ENCODE results near the gene WWOX.

The WWOX gene

DNA sequence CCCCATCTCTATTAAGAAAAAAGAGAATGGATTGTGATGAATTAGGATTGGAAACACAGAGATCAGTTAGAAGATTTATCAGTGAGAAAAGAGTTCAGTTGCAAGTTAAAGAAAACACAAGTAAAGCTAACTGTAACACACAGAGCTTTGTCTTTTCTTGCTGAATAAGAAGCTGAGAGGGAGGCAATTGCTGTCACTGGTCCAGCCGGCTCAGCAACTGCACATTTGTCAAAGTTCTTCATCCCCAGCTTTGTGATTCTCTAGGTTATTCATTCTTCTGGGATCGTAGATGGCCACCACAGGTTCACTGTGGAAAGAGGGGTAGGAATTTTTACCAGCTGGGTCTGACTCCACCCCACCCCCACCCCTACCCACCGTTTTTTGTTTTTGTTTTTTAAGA lies 615.7 kb downstream of the WWOX start:
- no peak for DNase-seq

DNA sequence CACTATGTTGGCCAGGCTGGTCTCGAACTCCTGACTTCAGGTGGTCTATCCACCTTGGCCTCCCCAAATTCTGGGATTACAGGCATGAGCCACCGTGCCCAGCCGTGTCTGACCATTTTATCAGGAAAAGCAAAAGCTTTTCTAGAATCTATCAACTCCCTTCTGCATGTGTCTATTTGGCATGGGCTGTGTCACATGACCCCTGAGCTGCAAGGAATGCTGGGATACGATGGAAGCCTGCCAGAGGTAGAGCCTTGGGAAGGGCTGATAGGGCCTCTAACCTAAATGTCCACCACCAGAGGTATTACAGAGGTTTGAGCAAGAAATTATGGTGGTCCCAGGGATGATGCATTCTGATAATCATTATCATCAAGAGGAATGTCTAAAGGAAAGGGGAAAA lies 616.2 kb downstream of the WWOX start:
- DNase-seq = no peak

DNA sequence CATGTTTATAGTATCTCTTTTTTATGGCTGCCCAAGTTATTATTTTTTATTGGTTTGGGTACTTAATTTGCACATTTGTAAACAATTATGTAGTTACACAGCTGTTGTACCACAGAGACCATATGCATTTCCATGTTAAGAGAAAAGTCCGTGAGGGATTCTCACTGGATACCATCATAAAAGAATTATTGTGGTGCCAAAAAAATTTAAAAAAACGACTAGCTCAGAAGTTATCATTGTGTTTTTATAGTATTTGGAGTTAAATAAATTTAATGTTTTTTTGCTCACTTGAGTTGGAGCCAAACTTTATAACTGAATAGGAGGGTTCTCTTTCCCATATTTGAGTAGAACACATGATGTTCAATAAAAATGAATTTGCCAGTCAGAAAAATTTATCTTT lies 618.7 kb downstream of the WWOX start:
- DNase-seq = no peak

DNA sequence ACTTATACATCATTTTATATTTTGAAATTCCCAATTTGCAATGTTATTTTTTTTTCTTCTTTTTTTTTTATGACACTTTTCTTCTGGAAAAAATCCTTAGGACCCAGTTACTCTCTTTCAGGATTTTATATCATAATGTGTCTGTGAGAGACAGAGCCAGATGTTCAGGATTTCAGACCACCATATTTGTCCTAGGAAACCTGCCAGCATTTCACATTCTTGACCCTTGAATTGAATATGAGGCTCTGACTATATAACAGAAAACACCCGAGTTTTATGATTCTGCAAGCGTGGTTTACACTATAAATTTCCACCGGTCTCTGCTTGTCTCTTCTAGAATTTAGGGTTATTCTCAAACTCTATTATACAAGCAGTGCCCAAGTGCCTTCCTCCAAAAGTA lies 621.0 kb downstream of the WWOX start:
- no peak for DNase-seq

DNA sequence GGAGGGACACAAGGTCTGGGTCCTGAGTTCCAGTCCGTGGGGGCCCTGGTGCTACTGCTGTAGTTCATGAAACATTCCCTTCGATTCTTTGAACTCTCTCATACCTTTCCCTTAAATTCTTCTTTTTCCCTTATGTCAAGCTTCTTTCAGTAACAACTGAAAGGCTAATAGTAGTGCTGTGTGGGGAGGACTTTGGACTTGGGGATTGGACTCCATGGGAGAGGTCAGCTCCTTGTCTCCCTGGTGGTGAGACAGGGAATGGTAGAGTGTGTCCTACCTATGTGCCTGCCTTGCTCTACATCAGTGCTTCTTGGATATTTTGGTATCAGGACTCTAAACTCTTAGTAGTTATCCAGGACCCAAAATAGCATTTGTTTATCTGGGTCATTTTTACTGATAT lies 628.1 kb downstream of the WWOX start:
- no peak for DNase-seq

DNA sequence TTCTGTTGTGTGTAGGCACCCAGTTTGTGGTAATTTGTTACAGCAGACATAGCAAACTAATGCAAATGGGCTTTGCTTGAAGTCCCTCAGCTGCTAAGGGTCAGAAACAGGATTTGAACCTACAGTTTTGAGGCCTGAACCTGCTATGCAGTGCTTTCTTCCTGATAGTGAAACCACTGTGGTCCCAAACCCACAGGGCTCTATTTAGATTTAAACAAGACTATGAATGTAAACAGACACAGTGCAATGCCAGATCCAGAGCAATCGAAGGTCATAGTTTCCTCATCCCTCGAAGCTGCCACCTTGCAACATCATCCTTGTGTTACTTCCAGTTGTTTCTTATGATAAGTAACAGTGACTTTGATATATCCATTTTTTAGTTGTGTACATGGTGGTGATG lies 630.2 kb downstream of the WWOX start:
- DNase-seq = no peak

DNA sequence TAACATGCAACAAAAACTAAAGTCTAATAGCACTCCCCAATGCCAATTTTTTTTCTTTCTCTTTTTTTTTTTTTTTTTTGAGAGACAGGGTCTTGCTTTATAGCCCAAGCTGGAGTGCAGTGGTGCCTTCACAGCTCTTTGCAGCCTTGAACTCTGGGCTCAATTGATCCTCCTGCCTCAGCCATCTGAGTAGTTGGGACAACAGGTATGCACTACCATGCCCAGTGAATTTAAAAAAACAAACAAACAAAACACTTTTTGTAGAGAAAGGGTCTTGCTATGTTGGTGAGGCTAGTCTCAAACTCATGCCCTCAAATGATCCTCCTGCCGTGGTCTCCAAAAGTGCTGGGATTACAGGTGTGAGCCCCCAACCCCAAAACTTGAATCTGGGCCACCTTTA lies 632.3 kb downstream of the WWOX start:
- no peak for DNase-seq

DNA sequence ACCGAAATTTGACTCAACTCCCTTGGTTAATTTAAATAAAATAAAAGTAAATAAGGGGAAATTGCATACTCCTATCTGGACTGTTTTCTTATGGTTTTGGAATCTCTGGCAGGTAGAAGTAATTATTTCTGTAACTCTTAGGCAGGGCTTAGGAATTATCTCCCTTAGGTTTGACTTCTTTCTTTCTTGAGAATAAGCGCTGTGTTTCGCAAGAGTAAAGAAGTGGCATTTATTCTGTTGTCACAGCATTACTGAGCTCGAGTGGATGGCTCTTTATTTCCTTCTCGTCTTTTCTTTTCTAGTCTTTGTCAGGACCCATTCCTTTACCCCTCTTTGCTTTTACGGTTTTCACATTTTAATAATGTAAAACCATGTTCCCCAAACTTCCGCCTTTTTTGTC lies 633.2 kb downstream of the WWOX start:
- DNase-seq = no peak

DNA sequence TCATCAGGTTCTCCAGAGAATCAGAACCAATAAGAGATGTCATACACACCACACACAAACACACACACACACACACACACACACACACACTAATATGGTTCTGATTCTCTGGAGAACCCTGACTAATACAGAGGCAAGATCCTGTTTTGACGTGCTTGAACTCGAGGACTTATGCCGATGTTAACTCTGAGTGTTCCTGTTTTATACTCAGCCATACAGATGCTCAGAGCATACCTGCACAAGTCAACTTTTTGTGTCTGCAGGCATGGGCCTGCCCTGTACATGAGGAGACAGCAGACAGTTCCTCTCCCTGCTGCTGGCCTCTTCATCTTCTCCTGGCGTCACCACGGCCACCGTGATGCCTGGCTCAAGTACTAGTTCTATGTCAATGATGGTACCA lies 635.9 kb downstream of the WWOX start:
- no peak for DNase-seq

DNA sequence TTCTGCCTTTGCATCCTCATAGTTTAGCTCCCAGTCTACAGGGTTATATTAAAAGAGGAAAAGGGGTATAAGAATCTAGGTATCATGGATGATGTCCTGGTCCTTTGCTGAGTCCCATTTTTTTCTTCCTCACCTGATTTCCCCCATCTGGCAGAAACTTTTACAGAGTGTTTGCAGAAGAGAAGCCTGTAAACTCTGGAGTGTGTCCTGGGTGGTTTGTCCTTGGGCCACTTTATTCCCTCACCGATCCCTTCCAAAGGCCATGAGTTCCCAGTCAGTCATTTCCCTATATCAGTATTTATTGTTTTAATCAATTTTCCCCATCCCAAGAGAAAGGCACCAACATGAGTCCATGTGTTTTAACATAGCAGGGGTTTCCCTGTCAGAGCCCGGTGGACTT lies 638.2 kb downstream of the WWOX start:
- no peak for DNase-seq

DNA sequence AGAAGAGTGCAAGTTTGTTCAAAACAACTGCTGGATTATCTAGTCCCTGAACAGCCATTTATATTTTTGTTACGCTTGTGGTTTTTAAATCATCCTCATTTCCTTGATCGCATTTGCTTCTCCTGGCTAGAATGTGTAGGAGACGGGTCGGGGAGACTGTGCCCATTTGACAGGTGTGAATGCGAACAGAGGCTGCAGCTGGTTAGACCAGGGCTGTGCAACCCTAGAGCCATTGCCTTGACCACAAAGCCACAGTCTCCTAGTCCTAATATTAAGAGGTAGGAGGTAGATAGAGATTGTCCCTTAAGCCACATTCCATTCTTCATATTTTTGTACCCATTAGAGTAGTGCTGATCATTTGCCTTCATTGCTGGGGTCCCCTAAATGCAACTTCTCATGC lies 639.1 kb downstream of the WWOX start:
- no peak for DNase-seq

DNA sequence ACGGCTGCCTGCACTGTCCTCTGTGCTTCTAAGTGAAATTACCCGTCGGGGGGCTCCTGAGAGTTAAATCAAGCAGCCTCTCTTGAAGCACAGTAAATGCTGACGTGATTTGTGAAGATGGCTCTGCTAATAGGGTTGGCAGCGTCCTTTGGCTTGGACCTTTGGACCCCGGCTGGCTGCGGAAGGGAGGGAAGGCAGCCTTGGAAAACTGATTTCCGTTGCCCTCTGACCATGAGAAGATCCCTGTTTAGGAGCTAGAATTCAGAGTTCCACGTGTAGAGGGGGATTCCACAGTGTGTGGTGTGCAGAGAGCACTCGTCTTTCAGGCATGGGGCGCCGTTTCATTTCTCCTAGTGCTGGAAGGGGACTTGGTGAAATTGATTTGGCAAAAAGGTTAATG lies 640.8 kb downstream of the WWOX start:
- no peak for DNase-seq

DNA sequence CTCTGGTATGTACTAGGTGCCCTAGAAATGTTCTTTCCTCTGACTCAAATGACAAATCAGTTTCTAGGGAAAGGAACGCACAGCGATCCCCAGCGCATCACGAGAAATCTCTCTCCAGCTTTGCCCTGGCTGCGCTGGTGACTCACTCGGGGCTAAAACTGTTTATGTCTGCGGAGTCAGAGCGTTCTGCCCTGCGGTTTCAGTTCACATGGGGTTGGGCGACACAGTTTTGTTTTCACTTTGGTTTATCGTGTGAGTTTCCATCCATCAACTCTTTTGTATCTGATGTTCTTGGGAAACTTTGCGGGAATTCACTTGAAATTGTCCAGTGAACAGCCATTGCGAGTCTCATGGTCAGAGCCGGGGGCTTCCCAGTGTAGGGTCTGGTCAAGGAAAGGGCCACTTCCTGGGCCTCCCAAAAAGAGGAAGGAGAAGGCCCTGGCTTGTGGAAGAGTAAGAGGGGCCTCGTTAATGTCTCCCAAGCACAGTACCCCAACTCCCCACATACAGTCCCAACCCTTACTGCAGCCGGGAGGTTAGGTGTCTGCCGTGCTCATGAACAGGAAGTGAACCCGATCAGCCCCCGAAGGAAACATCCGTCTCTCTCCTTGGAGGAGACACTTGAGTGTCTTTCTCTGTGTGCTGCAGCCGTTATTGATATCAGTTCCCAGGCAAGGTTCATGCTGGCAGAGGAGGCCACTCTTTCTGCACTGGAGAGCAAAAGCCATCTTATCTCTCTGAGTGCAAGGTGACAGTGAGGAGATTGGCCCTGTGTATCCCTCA lies 643.2 kb downstream of the WWOX start:
- DNase-seq = no peak

DNA sequence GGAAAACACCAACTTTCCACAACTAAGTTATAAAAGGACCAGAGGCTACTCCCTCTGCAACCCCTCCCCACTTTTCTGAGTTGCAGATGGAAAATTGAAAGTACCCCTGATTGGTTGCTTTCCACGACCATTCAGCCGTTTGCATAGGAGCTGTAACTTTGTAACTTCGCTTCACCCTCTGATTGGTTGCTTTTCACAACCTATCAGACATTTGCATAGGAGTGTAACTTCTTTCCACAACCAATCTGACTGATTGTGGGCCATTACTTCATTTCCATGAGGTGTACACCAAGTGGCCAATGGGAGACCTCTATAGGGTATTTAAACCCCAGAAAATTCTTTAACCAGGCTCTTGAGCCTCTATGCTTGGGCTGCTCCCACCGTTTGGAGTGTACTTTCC lies 644.1 kb downstream of the WWOX start:
- no peak for DNase-seq

DNA sequence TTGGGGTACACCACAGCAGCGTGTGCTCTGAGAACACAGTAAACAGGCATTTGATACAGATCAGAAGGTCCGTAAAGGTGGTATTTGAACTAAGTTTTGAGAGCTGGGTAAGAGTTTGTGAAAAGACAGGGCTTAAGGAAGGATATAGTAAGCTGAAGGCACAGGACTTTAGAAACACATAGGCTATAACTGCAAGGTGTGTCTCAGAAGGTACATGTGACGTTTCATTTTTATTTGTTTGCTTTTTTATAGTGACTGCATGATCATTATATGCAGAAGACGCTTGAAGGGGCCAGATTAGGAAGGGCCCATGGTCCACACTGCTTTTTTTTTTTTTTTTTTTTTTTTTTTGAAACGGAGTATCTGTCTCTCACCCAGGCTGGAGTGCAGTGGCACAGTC lies 644.6 kb downstream of the WWOX start:
- DNase-seq = no peak

DNA sequence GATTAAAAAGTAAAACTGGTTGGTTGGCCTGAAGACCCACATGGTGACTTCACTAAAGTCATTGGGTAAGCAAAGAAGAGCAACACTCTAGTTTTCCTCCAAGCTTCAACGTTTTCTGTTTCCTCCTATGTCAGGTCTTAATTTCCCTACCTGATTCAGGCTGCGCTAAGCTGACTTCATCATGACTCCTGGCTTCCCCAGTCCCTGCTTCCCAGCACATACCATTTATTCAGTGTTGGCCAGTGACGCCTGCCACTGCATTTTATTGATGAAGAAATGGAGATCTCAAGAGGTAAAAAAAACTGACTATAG lies 645.3 kb downstream of the WWOX start:
- no peak for DNase-seq

DNA sequence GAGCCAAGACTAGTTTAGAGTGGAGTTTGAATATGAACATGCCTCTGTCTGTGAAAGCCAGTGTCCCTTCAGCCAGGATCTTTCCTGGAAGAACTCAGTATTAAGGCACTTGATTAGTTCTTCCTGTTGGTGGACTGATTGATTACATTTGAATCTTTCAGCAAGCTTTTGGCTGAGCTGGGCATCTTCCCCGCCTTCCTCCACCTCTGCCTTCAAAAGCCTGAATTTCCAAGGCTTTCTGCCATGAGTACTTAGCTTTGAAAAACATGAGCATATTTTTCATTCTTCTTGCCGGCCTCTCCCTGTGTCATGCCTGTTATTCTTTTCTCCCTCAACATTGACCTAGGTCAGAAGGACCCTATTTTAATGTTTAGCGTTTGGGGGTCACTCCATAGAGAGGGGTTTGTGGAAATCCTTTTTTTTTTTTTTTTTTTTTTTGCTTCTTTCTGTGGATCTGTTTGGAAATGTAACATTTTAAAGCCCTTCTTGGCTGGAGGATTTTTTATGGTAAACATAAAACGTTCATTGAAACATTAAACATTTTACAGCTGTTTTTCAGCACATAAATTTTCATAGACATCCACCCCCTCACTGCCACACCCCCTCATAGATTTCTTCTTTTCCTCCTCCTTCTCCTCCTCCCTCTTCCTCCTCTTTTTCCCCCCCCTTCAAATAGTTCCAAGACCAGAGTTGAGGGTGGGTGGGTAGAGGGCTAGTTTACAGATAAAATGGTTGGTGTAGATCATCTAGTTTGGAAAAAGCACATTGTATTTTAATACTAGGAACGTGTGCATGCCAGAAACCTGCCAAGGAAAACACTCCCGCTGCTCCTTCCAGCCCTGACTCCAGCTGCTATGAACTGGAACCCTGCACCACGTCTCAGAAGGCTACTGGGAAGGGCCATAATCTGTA lies 645.9 kb downstream of the WWOX start:
- no peak for DNase-seq

DNA sequence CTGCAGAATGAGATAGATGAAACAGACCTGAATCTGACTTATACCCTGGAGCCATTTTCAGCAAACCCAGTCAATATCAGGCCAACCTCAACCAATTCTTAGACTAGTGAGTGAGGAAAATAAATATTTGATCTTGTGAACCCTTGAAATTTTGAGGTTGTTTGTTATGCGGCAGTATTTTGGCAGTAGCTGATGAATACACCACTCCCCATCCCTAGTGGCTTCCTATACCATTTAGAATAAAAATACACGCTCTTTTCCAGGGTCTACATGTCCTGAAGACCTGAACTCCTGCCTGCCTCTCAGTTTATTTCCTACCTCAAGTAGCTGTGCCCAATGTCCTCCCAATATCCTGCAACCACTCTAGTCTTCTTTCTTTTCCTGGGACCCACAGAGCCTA lies 647.3 kb downstream of the WWOX start:
- DNase-seq = no peak

DNA sequence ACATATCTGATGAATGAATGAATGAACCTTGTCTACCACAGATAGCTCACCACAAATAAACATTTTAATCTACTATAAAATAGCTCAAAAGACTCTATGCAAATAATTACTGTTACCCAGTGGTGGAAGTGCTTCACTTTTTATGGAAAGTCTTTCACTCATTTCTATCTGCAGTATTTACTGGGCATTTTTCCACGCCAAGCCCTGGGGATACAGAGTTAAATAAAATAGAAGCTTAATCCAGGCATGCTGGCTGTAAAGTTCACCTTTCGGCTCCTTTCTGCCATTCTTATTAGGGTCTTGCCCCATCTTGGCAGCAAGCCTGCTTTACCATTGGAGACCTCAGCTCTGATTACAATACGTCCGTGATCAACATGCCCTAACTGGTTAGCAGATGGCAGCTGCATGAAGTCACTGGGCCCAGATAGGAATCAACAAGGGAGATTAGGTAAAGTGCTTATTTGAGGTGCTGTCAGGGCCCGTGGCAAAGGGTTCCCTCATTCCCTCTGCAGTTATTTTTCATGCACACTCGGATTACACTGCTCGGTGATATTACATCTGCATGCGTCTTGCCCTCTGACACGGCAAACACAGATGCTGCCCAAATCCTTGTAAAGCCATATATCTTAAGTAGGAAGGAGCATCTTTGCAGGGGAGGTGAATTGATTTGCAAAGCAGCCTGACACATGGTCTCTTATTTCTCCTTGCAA lies 648.9 kb downstream of the WWOX start:
- no peak for DNase-seq

DNA sequence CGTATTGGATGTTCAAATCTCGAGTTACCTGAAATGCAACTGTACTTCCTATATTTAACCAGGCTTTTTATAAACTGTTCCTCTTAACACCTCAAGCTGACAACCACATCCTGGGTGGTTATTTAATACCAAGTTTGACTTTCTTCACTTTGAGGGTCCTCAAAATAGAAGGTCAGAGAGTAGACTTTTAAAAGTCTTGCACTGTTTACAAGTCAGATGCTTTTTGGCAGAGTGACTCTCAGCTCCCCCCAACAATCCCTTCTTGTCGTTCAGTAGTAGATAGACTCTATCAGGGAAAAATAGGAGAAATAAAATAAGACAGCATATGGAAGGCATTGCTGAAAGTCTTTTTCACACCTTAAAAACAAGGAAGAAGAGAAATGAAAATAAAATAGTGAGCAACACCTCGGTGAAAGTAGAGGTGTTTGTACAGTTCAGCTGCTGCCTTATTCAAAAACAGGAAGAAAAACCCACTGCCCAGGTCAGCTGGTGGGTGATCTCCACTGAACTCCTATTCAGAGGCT lies 650.4 kb downstream of the WWOX start:
- DNase-seq = no peak

DNA sequence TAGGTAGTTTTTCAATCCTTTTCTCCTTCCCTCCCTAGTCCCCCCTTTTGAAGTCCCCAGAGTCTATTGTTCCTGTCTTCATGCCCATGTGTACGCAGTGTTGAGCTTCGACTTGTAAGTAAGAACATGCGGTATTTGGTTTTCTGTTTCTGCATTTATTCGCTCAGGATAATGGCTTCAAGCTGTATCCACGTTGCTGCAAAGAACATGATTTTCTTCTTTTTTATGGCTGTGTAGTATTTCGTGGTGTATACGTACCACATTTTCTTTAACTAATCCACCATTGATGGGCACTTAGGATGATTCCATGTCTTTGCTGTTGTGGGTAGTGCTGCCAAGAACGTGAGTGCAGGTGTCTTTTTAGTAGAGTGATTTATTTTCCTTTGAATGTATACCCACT lies 651.2 kb downstream of the WWOX start:
- no peak for DNase-seq

DNA sequence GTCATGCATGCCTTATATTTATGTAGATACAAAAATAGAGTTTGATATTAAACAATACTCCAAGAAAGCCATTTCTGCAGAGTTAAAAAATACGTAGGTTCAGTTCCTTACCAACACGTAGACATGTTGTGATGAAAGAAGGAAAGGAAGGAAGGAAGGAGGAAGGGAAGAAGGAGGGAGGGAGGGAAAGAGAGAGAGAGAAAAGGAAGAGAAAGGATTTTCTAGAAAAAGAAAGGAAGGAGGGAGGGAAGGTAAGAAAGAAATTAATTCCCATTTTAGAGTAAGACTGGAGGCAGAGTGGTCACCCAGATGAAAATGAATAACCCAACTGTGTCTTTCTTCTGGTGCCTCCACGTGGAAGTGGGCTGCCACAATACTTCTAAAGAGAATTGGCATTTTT lies 652.1 kb downstream of the WWOX start:
- no peak for DNase-seq

DNA sequence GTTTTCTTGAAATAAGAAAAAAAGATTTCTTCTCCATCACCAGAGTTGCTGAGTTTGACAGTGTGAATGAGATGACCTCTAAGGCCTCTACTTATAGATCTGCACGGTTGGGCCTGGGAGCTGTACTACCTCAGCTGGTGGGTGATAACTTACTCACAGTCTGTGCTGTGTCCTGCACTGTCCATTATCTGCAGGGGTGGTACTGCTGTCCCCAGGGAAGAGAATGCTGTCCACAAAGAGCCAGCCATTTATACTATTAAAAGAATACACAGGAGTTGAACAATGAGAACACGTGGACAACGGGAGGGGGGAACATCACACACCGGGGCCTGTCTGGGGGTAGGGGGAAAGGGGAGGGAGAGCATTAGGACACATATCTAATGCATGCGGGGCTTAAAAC lies 655.3 kb downstream of the WWOX start:
- DNase-seq = no peak
